Activated naive CD4-positive, alpha-beta T cell treated with anti-CD3 and anti-CD28 coated beads, Interleukin-2, amount 10 ng/mL, durations not matched to agents 7 days and 5 days (primary cell): ENCODE measurements around the gene B4GALNT4.
"Not testable (repeated sequence)": the region's sequence is repeated elsewhere in the genome, so short reads cannot be mapped to it uniquely, and the experiment has no call there.

Experiments used
- CTCF ChIA-PET: fragments of 350-600 bp; sonication (Branson Sonifier 250); formaldehyde crosslinking; loops from one replicate; lab custom pipeline; 2021; ENCODE audit warnings: antibody characterized with exemption; lab: Charles Lee
- DNase-seq: peaks from one replicate; pipeline ENCODE4 v3.0.0-alpha.2; 2020
- H3K27ac Mint-ChIP-seq: one replicate; pipeline ENCODE4 v1.8.0; 2021; ENCODE audit warnings: mild to moderate bottlenecking, moderate library complexity, mixed read lengths
- H3K27me3 Mint-ChIP-seq: one replicate; pipeline ENCODE4 v1.8.0; 2021; ENCODE audit warnings: mild to moderate bottlenecking, mixed read lengths
- H3K36me3 Mint-ChIP-seq: one replicate; pipeline ENCODE4 v1.8.0; 2021; ENCODE audit warnings: mixed read lengths
- H3K4me1 Mint-ChIP-seq: one replicate; pipeline ENCODE4 v1.8.0; 2021; ENCODE audit warnings: mixed read lengths
- H3K4me3 Mint-ChIP-seq: one replicate; pipeline ENCODE4 v1.8.0; 2021; ENCODE audit warnings: mild to moderate bottlenecking, moderate library complexity, mixed read lengths
- H3K9me3 Mint-ChIP-seq: one replicate; pipeline ENCODE4 v1.8.0; 2021; ENCODE audit warnings: mixed read lengths

B4GALNT4 gene

GRCh38 chr11:422249-422656, 53.0 kb downstream of the B4GALNT4 start:
- peaks cover 23% of the 10 kb centered on the region for H3K36me3 Mint-ChIP-seq
- no peaks in the 10 kb centered on the region for H3K27me3 Mint-ChIP-seq
- DNase-seq, result no peak
- H3K4me1 Mint-ChIP-seq, result peaks cover 5% of the 10 kb centered on the region
- no peak overlapping the region for H3K4me3 Mint-ChIP-seq
- CTCF ChIA-PET, result interaction anchor here (0.5 kb wide), 1 partner anchor 63 kb away, joined by 3 read pairs; no protein-coding TSS in a partner anchor
- no peaks in the 10 kb centered on the region for H3K9me3 Mint-ChIP-seq
- H3K27ac Mint-ChIP-seq, result no peak overlapping the region

GRCh38 chr11:424232-424631, 54.9 kb downstream of the B4GALNT4 start:
- Mint-ChIP-seq H3K9me3 (no peaks in the 10 kb centered on the region), H3K4me3 (no peak overlapping the region), H3K4me1 (no peaks in the 10 kb centered on the region), H3K36me3 (peaks cover 31% of the 10 kb centered on the region), H3K27ac (no peak overlapping the region), H3K27me3 (no peaks in the 10 kb centered on the region)
- no peak for DNase-seq
- CTCF ChIA-PET, result no interaction called here

DNA sequence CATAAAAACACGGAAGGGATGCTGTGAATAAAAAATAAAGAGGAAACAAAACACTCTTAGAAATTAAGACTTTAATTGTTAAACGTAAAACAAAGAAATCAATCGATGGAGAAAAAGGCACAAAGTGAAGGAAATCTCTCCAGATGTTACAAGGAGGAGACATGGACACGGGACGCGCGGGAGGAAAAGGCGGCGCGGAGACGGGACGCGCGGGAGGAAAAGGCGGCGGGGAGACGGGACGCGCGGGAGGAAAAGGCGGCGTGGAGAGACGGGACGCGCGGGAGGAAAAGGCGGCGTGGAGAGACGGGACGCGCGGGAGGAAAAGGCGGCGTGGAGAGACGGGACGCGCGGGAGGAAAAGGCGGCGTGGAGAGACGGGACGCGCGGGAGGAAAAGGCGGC, 55.5 kb downstream of the B4GALNT4 start:
- CTCF ChIA-PET, H3K9me3 Mint-ChIP-seq, H3K27me3 Mint-ChIP-seq, H3K4me3 Mint-ChIP-seq, H3K4me1 Mint-ChIP-seq, DNase-seq, H3K27ac Mint-ChIP-seq: not testable (repeated sequence)
- H3K36me3 Mint-ChIP-seq, result peaks cover 35% of the 10 kb centered on the region

GRCh38 chr11:425301-425700, 56.0 kb downstream of the B4GALNT4 start:
- Mint-ChIP-seq H3K9me3 (no peaks in the 10 kb centered on the region), H3K27me3 (no peaks in the 10 kb centered on the region), H3K4me3 (no peak overlapping the region), H3K27ac (no peak overlapping the region), H3K36me3 (peaks cover 35% of the 10 kb centered on the region), H3K4me1 (no peaks in the 10 kb centered on the region)
- CTCF ChIA-PET, result no interaction called here
- DNase-seq, result no peak

GRCh38 chr11:426851-427250, 57.6 kb downstream of the B4GALNT4 start:
- H3K4me3 Mint-ChIP-seq, result no peak overlapping the region
- no peak for DNase-seq
- H3K9me3 Mint-ChIP-seq, result no peaks in the 10 kb centered on the region
- CTCF ChIA-PET, result no interaction called here
- no peaks in the 10 kb centered on the region for H3K27me3 Mint-ChIP-seq
- no peaks in the 10 kb centered on the region for H3K4me1 Mint-ChIP-seq
- H3K27ac Mint-ChIP-seq, result no peak overlapping the region
- H3K36me3 Mint-ChIP-seq, result peaks cover 36% of the 10 kb centered on the region

- Mint-ChIP-seq H3K4me3 (no peak overlapping the region), H3K27me3 (no peaks in the 10 kb centered on the region), H3K9me3 (no peaks in the 10 kb centered on the region), H3K27ac (no peak overlapping the region), H3K4me1 (no peaks in the 10 kb centered on the region), H3K36me3 (peaks cover 34% of the 10 kb centered on the region)
- CTCF ChIA-PET, result no interaction called here
- DNase-seq, result no peak
Measured at GRCh38 chr11:428295-428694, 59.0 kb downstream of the B4GALNT4 start.

GRCh38 chr11:429391-429790, 60.1 kb downstream of the B4GALNT4 start:
- Mint-ChIP-seq H3K27me3 (no peaks in the 10 kb centered on the region), H3K36me3 (peaks cover 28% of the 10 kb centered on the region), H3K9me3 (no peaks in the 10 kb centered on the region), H3K27ac (no peak overlapping the region), H3K4me3 (no peak overlapping the region), H3K4me1 (no peaks in the 10 kb centered on the region)
- no peak for DNase-seq
- CTCF ChIA-PET, result no interaction called here

GRCh38 chr11:429931-430456, 60.7 kb downstream of the B4GALNT4 start:
- DNase-seq, result no peak
- Mint-ChIP-seq H3K36me3 (peaks cover 24% of the 10 kb centered on the region), H3K9me3 (no peaks in the 10 kb centered on the region), H3K27me3 (no peaks in the 10 kb centered on the region), H3K27ac (no peak overlapping the region), H3K4me3 (no peak overlapping the region), H3K4me1 (no peaks in the 10 kb centered on the region)
- CTCF ChIA-PET, result no interaction called here
